HepG2 (cell line): ENCODE measurements around the gene ABCB4. TPM values are rescaled to one million over a fixed set of nuclear protein-coding genes. Genes with fewer than 3 reads are reported as not detected.
"Not testable (repeated sequence)": the region's sequence is repeated elsewhere in the genome, so short reads cannot be mapped to it uniquely, and the experiment has no call there.

Source experiments
- JUN ChIP-seq: sonication (generic); formaldehyde crosslinking; IDR thresholded peaks from 2 replicates; pipeline ENCODE4 v1.4.0; 2020; ENCODE audit warnings: mild to moderate bottlenecking, missing genetic modification reagents
- MEF2D ChIP-seq: sonication (generic); formaldehyde crosslinking; IDR thresholded peaks from 2 replicates; pipeline ENCODE4 v1.5.1; 2020; ENCODE audit warnings: mild to moderate bottlenecking, missing genetic modification reagents
- MIER3 ChIP-seq: IDR thresholded peaks from 2 replicates; pipeline ENCODE4 v1.6.1; 2016; ENCODE audit warnings: missing compliant biosample characterization, borderline replicate concordance
- MIXL1 ChIP-seq: IDR thresholded peaks from 2 replicates; pipeline ENCODE4 v1.6.1; 2016
- ONECUT2 ChIP-seq: sonication (generic); formaldehyde crosslinking; IDR thresholded peaks from 2 replicates; pipeline ENCODE4 v1.4.0; 2020; ENCODE audit warnings: missing genetic modification reagents
- RBFOX2 ChIP-seq: fragments of 200-400 bp; formaldehyde crosslinking; IDR thresholded peaks from 2 replicates; pipeline ENCODE4 v1.6.1; 2017; ENCODE audit warnings: low read depth, mild to moderate bottlenecking, low read length
- ZBTB40 ChIP-seq, 2 experiments: fragments of 450-650 bp in 1 of 2; sonication (generic) in 1 of 2; formaldehyde crosslinking in 1 of 2; IDR thresholded peaks; 2 replicates each; pipeline versions ENCODE4 v1.6.1 to v1.8.0; 2016 to 2022; ENCODE audit warnings: antibody characterized with exemption in 1 of 2, mild to moderate bottlenecking in 1 of 2, missing genetic modification reagents in 1 of 2
- ZNF598 ChIP-seq: sonication (generic); formaldehyde crosslinking; IDR thresholded peaks from 2 replicates; pipeline ENCODE4 v1.5.1; 2020; ENCODE audit warnings: mild to moderate bottlenecking, missing genetic modification reagents, borderline replicate concordance
- polyA plus RNA-seq, 8 experiments: library from polyadenylated mRNA; depleted of rRNA in 3 of 8; stranded (reverse) in 7 of 8; unstranded in 1 of 8; fragments of >200 nt; fragmentation: Illumina TruSeq in 4 of 8; extraction: Trizol in 4 of 8; gene quantifications; 2 replicates each; pipeline versions ENCODE4 v1.2.1 to v1.2.3, GENCODE V29; 2011 to 2016; ENCODE audit warnings: low read depth in 4 of 8, missing spikeins in 1 of 8, mixed read lengths in 1 of 8; ENCODE audit not compliant: insufficient read depth in 1 of 8
- total RNA-seq, 5 experiments: library from RNA; depleted of rRNA; stranded (reverse); fragments of >200 nt; fragmentation: Illumina TruSeq; extraction: Trizol; gene quantifications; 2 replicates each; pipeline ENCODE4 v1.2.3, GENCODE V29; 2016; ENCODE audit warnings: low read depth in 1 of 5
- TF ChIP-seq, protein P1 (sequence below): sonication (generic); formaldehyde crosslinking; IDR thresholded peaks from 2 replicates; pipeline ENCODE4 v1.9.0; 2022; ENCODE audit warnings: missing genetic modification reagents, mild to moderate bottlenecking, borderline replicate concordance
- TF ChIP-seq, protein P2 (sequence below): sonication (generic); formaldehyde crosslinking; IDR thresholded peaks from 2 replicates; pipeline ENCODE4 v1.5.0; 2020; ENCODE audit warnings: mild to moderate bottlenecking, missing genetic modification reagents
- TF ChIP-seq, protein P3 (sequence below): IDR thresholded peaks from 2 replicates; pipeline ENCODE4 v1.6.1; 2016; ENCODE audit warnings: low read depth

The ABCB4 gene
- total and polyA plus RNA-seq, 2 of the 13 experiments (the other 11 are each of a cell fraction or from before 2014, with no cell fraction given), result 18.0 to 32.4 TPM

GRCh38 chr7:87464830-87465533 lies 10.5 kb downstream of the ABCB4 start (continued):
- not testable (repeated sequence) for TF ChIP-seq ZBTB40 (IDR thresholded peaks at IDR 0.05)
- TF ChIP-seq ZBTB40 (CRISPR knock-in tag; IDR thresholded peaks at IDR 0.05), result peak; percentile 68; the same call in 1 of the 2 replicates
- 0 out of 2 replicates have a peak, but pooled peaks have one; percentile 7 for TF ChIP-seq RBFOX2
- TF ChIP-seq JUN (CRISPR knock-in tag), result 0 out of 2 replicates have a peak, but pooled peaks have one; percentile 36
- TF ChIP-seq, protein P1, sequence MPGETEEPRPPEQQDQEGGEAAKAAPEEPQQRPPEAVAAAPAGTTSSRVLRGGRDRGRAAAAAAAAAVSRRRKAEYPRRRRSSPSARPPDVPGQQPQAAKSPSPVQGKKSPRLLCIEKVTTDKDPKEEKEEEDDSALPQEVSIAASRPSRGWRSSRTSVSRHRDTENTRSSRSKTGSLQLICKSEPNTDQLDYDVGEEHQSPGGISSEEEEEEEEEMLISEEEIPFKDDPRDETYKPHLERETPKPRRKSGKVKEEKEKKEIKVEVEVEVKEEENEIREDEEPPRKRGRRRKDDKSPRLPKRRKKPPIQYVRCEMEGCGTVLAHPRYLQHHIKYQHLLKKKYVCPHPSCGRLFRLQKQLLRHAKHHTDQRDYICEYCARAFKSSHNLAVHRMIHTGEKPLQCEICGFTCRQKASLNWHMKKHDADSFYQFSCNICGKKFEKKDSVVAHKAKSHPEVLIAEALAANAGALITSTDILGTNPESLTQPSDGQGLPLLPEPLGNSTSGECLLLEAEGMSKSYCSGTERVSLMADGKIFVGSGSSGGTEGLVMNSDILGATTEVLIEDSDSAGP (CRISPR knock-in tag), result peak; percentile 83
- peak; percentile 52; the same call in 1 of the 2 replicates for TF ChIP-seq MIXL1 (CRISPR knock-in tag)
- peak; percentile 83; the same call in 1 of the 2 replicates for TF ChIP-seq MIER3 (CRISPR knock-in tag)
- 0 out of 2 replicates have a peak, but pooled peaks have one; percentile 51 for TF ChIP-seq ONECUT2 (CRISPR knock-in tag)
- TF ChIP-seq, protein P2, sequence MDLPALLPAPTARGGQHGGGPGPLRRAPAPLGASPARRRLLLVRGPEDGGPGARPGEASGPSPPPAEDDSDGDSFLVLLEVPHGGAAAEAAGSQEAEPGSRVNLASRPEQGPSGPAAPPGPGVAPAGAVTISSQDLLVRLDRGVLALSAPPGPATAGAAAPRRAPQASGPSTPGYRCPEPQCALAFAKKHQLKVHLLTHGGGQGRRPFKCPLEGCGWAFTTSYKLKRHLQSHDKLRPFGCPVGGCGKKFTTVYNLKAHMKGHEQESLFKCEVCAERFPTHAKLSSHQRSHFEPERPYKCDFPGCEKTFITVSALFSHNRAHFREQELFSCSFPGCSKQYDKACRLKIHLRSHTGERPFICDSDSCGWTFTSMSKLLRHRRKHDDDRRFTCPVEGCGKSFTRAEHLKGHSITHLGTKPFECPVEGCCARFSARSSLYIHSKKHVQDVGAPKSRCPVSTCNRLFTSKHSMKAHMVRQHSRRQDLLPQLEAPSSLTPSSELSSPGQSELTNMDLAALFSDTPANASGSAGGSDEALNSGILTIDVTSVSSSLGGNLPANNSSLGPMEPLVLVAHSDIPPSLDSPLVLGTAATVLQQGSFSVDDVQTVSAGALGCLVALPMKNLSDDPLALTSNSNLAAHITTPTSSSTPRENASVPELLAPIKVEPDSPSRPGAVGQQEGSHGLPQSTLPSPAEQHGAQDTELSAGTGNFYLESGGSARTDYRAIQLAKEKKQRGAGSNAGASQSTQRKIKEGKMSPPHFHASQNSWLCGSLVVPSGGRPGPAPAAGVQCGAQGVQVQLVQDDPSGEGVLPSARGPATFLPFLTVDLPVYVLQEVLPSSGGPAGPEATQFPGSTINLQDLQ (CRISPR knock-in tag), result 0 out of 2 replicates have a peak, but pooled peaks have one; percentile 13
- TF ChIP-seq MEF2D (CRISPR knock-in tag), result peak; percentile 76; the same call in 1 of the 2 replicates
- 0 out of 2 replicates have a peak, but pooled peaks have one; percentile 36 for TF ChIP-seq ZNF598 (CRISPR knock-in tag)
- TF ChIP-seq, protein P3, sequence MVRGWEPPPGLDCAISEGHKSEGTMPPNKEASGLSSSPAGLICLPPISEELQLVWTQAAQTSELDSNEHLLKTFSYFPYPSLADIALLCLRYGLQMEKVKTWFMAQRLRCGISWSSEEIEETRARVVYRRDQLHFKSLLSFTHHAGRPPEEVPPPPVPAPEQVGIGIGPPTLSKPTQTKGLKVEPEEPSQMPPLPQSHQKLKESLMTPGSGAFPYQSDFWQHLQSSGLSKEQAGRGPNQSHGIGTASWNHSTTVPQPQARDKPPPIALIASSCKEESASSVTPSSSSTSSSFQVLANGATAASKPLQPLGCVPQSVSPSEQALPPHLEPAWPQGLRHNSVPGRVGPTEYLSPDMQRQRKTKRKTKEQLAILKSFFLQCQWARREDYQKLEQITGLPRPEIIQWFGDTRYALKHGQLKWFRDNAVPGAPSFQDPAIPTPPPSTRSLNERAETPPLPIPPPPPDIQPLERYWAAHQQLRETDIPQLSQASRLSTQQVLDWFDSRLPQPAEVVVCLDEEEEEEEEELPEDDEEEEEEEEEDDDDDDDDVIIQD (CRISPR knock-in tag), result peak; percentile 70; the same call in 1 of the 2 replicates
